Astrocyte (in vitro differentiated cells and primary cell): ENCODE measurements around the gene SERPINB5. TPM values are rescaled to one million over a fixed set of nuclear protein-coding genes. Genes with fewer than 3 reads are reported as not detected.

ENCODE experiments used
- DNase-seq: peaks from one replicate; pipeline ENCODE4 v3.0.0-alpha.2; 2010; ENCODE audit warnings: low read depth
- FAIRE-seq: peaks from 2 replicates; lab custom pipeline; 2011; peaks lifted over from hg19 to GRCh38; lab: Jason Lieb, UNC
- H2AFZ ChIP-seq: 2 replicates; pipeline ENCODE4 v1.6.0; 2012; ENCODE audit warnings: low read depth, low read length, inconsistent platforms
- H3K27ac ChIP-seq: 2 replicates; pipeline ENCODE4 v1.5.1; 2011; ENCODE audit warnings: low read depth, low read length, inconsistent platforms
- H3K27me3 ChIP-seq: 2 replicates; pipeline ENCODE4 v1.6.0; 2011; ENCODE audit warnings: low read length, inconsistent platforms; ENCODE audit not compliant: insufficient read depth
- H3K36me3 ChIP-seq: 2 replicates; pipeline ENCODE4 v1.5.1; 2011; ENCODE audit warnings: low read length, inconsistent platforms; ENCODE audit not compliant: insufficient read depth
- H3K4me1 ChIP-seq: 2 replicates; pipeline ENCODE4 v1.5.1; 2011; ENCODE audit warnings: low read length, inconsistent platforms; ENCODE audit not compliant: insufficient read depth
- H3K4me2 ChIP-seq: 2 replicates; pipeline ENCODE4 v1.6.0; 2012; ENCODE audit warnings: low read length, inconsistent platforms
- H3K4me3 ChIP-seq: 2 replicates; pipeline ENCODE4 v1.5.1; 2011; ENCODE audit warnings: low read depth, mild to moderate bottlenecking, low read length, inconsistent platforms; ENCODE audit not compliant: insufficient read depth
- H3K79me2 ChIP-seq: 2 replicates; pipeline ENCODE4 v1.6.0; 2012; ENCODE audit warnings: mild to moderate bottlenecking, low read length, inconsistent platforms; ENCODE audit not compliant: insufficient read depth
- H3K9ac ChIP-seq: 2 replicates; pipeline ENCODE4 v1.6.0; 2012; ENCODE audit warnings: mild to moderate bottlenecking, low read length, inconsistent platforms
- H3K9me3 ChIP-seq: 2 replicates; pipeline ENCODE4 v1.5.1; 2012; ENCODE audit warnings: low read depth, mild to moderate bottlenecking, low read length, inconsistent platforms; ENCODE audit not compliant: insufficient read depth
- H4K20me1 ChIP-seq: 2 replicates; pipeline ENCODE4 v1.6.0; 2012; ENCODE audit warnings: low read length, inconsistent platforms; ENCODE audit not compliant: insufficient read depth
- H3K27ac Mint-ChIP-seq: one replicate; pipeline ENCODE4 v1.8.0; 2021; ENCODE audit warnings: mild to moderate bottlenecking, mixed read lengths; ENCODE audit not compliant: unreplicated experiment
- H3K27me3 Mint-ChIP-seq: one replicate; pipeline ENCODE4 v1.8.0; 2021; ENCODE audit warnings: low read depth, mixed read lengths; ENCODE audit not compliant: unreplicated experiment
- H3K36me3 Mint-ChIP-seq: one replicate; pipeline ENCODE4 v1.8.0; 2021; ENCODE audit warnings: low read depth, mixed read lengths; ENCODE audit not compliant: unreplicated experiment
- H3K4me1 Mint-ChIP-seq: one replicate; pipeline ENCODE4 v1.8.0; 2021; ENCODE audit warnings: low read depth, mixed read lengths; ENCODE audit not compliant: unreplicated experiment
- H3K4me3 Mint-ChIP-seq: one replicate; pipeline ENCODE4 v1.8.0; 2021; ENCODE audit warnings: mild to moderate bottlenecking, moderate library complexity, mixed read lengths; ENCODE audit not compliant: unreplicated experiment
- H3K9me3 Mint-ChIP-seq: one replicate; pipeline ENCODE4 v1.8.0; 2021; ENCODE audit warnings: mild to moderate bottlenecking, mixed read lengths; ENCODE audit not compliant: unreplicated experiment
- CTCF ChIP-seq: IDR thresholded peaks from 2 replicates; pipeline ENCODE4 v1.5.1; 2011; ENCODE audit warnings: low read depth, mild to moderate bottlenecking, inconsistent platforms, low read length, moderate library complexity; ENCODE audit not compliant: insufficient read depth
- EZH2 ChIP-seq: IDR thresholded peaks from 2 replicates; pipeline ENCODE4 v1.6.1; 2012; ENCODE audit warnings: mild to moderate bottlenecking, low read length, inconsistent platforms; ENCODE audit not compliant: insufficient read depth
- total RNA-seq: library from RNA; stranded (reverse); gene quantifications from 2 replicates; pipeline ENCODE4 v1.2.1, GENCODE V29; 2021

The SERPINB5 gene
- total RNA-seq, 1 donor from 2014 or later: not detected

DNA sequence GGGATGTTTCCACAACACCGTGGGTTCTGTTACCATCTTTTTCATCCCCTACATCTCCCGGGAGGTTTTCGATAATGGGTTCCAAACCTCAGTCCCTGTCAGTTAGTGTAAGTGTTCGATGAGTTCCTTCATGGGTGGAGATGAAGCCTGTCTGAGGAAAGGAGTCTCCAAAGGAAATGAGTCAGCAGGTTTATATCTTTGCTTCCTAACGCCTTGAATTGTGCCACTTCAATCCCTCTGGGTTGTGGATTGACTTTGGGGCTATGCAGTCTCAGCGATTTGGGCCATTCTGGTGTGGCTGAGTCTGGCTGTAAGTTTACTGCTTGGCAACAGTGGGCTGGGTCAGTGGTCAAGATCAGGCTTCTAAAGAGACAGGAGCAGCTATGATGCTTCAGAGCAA is 1.2 kb downstream of the SERPINB5 start:
- no peaks in the 10 kb centered on the region for H3K9me3 ChIP-seq
- no peaks in the 10 kb centered on the region for H3K9me3 Mint-ChIP-seq
- H3K36me3 Mint-ChIP-seq: no peaks in the 10 kb centered on the region
- H3K4me3 ChIP-seq: no peak overlapping the region
- DNase-seq: no peak
- H3K27me3 Mint-ChIP-seq: peaks cover 4% of the 10 kb centered on the region
- H3K4me1 Mint-ChIP-seq: peaks cover 8% of the 10 kb centered on the region
- H2AFZ ChIP-seq: no peak overlapping the region
- no peak overlapping the region for H3K9ac ChIP-seq
- no peak overlapping the region for H3K4me2 ChIP-seq
- no peaks in the 10 kb centered on the region for H3K4me1 ChIP-seq
- no peaks in the 10 kb centered on the region for H3K36me3 ChIP-seq
- H3K79me2 ChIP-seq: no peaks in the 10 kb centered on the region
- no peak overlapping the region for H3K4me3 Mint-ChIP-seq
- no peaks in the 10 kb centered on the region for H4K20me1 ChIP-seq
- no peak for FAIRE-seq
- TF ChIP-seq EZH2 (no peak), CTCF (no peak)
- H3K27ac ChIP-seq: no peak overlapping the region
- H3K27me3 ChIP-seq: peaks cover 2% of the 10 kb centered on the region
- H3K27ac Mint-ChIP-seq: peak overlapping the region; percentile 27

DNA sequence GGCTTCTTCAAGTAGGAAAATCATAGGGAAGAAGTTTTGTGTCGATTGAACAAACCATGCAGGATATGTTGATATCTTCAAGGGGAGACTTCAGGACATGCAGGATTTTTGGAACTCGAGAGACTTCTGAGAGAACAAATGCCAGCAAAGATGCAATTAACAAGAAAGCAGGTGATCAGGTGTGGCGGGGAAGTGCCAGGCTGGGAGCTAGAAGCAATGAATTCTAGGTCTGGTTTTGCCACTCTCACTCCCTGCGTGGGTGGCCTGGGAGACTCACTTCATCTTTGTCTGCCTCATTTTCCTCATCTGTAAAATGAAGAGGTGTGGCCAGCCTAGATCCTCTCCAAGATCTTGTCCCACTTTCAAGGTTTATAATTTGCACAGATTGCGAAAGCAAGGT is 3.1 kb downstream of the SERPINB5 start:
- peaks cover 4% of the 10 kb centered on the region for H3K27me3 Mint-ChIP-seq
- FAIRE-seq (no peak), DNase-seq (no peak)
- Histone ChIP-seq H3K36me3 (no peaks in the 10 kb centered on the region), H3K4me2 (no peak overlapping the region), H3K9ac (no peak overlapping the region), H3K9me3 (no peaks in the 10 kb centered on the region), H4K20me1 (no peaks in the 10 kb centered on the region), H3K79me2 (no peaks in the 10 kb centered on the region), H3K4me1 (no peaks in the 10 kb centered on the region), H3K27ac (no peak overlapping the region), H3K4me3 (no peak overlapping the region), H3K27me3 (peaks cover 2% of the 10 kb centered on the region), H2AFZ (no peak overlapping the region)
- H3K4me3 Mint-ChIP-seq: no peak overlapping the region
- peaks cover 8% of the 10 kb centered on the region for H3K4me1 Mint-ChIP-seq
- TF ChIP-seq CTCF (no peak), EZH2 (no peak)
- no peak overlapping the region for H3K27ac Mint-ChIP-seq
- no peaks in the 10 kb centered on the region for H3K36me3 Mint-ChIP-seq
- no peaks in the 10 kb centered on the region for H3K9me3 Mint-ChIP-seq

DNA sequence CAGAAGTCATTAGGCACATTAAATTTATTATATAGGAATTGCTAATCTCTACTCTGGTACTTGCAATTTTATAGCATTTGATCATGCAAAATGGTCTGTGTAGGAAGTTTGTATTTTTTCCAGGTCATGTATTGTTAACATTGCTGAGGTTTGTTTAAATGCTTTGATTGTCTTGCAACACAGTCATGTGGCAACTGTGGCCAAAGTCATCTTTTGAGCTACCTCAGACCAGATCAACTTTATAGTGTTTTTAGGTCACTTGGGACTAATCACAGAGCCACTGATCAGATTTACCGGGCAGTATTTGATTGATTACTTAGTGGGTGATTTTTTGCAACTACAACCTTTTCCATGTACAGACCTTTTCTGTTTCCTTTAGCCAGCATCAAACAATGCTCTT is 3.7 kb downstream of the SERPINB5 start:
- Histone ChIP-seq H3K4me2 (no peak overlapping the region), H3K9ac (no peak overlapping the region), H3K9me3 (no peaks in the 10 kb centered on the region), H3K36me3 (no peaks in the 10 kb centered on the region), H3K79me2 (no peaks in the 10 kb centered on the region), H3K4me3 (no peak overlapping the region), H2AFZ (no peak overlapping the region), H3K27me3 (peaks cover 2% of the 10 kb centered on the region), H3K4me1 (no peaks in the 10 kb centered on the region), H3K27ac (no peak overlapping the region), H4K20me1 (no peaks in the 10 kb centered on the region)
- TF ChIP-seq EZH2: no peak
- TF ChIP-seq CTCF: no peak
- Mint-ChIP-seq H3K36me3 (no peaks in the 10 kb centered on the region), H3K9me3 (no peaks in the 10 kb centered on the region), H3K27me3 (peaks cover 4% of the 10 kb centered on the region), H3K4me3 (no peak overlapping the region), H3K27ac (no peak overlapping the region), H3K4me1 (peaks cover 8% of the 10 kb centered on the region)
- DNase-seq (no peak), FAIRE-seq (no peak)
